Gastroesophageal sphincter (tissue), 3 donors: ENCODE measurements around the gene OXCT1.

Experiments
- CTCF ChIP-seq, 4 experiments: fragments of 200-600 bp in 2 of 4; fragments of 450-650 bp in 2 of 4; sonication (generic) in 1 of 4; IDR thresholded peaks; one replicate each; pipeline ENCODE4 v1.5.1; 2017 to 2019; ENCODE audit warnings: antibody characterized with exemption in 4 of 4, mild to moderate bottlenecking in 2 of 4, moderate library complexity in 2 of 4
- POLR2A ChIP-seq, 2 donors: fragments of 450-650 bp; IDR thresholded peaks; one replicate each; pipeline ENCODE4 v1.6.1; 2017; ENCODE audit warnings: antibody characterized with exemption in 2 of 2, mild to moderate bottlenecking in 2 of 2, moderate library complexity in 1 of 2
- POLR2AphosphoS5 ChIP-seq: sonication (generic); formaldehyde crosslinking; IDR thresholded peaks from one replicate; pipeline ENCODE4 v1.6.1; 2017; ENCODE audit warnings: antibody characterized with exemption

DNA sequence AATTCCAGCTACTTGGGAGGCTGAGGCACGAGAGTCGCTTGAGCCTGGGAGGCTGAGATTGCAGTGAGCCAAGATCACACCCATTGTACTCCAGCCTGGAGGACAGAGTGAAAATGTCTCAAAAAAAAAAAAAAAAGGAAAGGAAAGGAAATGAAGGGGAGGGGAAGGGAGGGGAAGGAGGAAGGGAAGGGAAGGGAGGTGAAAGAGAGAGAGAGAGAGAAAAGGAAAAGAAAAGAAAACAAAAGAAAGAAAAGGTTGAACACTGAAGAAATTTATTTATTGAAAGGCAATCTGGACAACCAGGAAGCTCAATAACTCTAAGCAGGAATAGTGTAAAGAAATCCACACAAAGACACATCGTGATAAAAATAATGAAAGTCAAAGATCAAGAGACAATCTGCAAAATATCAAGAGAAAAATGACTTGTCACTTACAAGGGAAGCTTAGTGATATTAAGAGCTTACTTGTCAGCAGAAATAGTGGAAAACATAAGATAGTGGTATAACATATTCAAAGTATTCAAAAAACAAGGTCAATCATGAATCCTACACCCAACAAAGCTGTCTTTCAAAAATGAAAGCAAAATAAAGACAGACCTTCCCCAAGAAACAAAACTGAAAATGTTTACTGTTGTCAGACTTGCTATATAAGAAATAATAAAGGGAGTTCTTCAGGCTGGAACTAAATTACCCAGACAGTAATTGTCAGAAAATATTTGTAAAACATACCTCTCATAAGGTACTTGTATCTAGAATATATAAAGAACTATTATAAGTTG lies 23.0 kb upstream of the OXCT1 start:
- TF ChIP-seq CTCF (IDR thresholded peaks at IDR 0.05) (no peak), POLR2AphosphoS5 (no peak), POLR2A (IDR thresholded peaks at IDR 0.05) (no peak)
